ENCODE results near the gene PNPT1. TPM values are rescaled to one million over a fixed set of nuclear protein-coding genes. Genes with fewer than 3 reads are reported as not detected.
A peak's percentile ranks its signal among the peaks of the same experiment; 100 is the strongest.

PNPT1 gene
- total and polyA plus RNA-seq, 2 of the 13 experiments (the other 11 are each of a cell fraction or from before 2014, with no cell fraction given): 23.4 to 61.0 TPM

GRCh38 chr2:55693181-55694125 lies at the start of gene PNPT1 (continued):
- TF ChIP-seq DZIP1 (CRISPR knock-in tag; IDR thresholded peaks at IDR 0.05) (0 out of 2 replicates have a peak, but pooled peaks have one; percentile 56), TOPORS (CRISPR knock-in tag; IDR thresholded peaks at IDR 0.05) (peak; percentile 96), MATR3 (CRISPR knock-in tag; IDR thresholded peaks at IDR 0.05) (no peak), GFI1 (CRISPR knock-in tag; IDR thresholded peaks at IDR 0.05; ENCODE audit: borderline replicate concordance) (peak; percentile 82; the same call in 1 of the 2 replicates), YEATS4 (CRISPR knock-in tag; IDR thresholded peaks at IDR 0.05; ENCODE audit: borderline replicate concordance) (peak; percentile 99), ZNF720 (CRISPR knock-in tag; IDR thresholded peaks at IDR 0.05) (0 out of 2 replicates have a peak, but pooled peaks have one; percentile 74), TP53 (CRISPR knock-in tag; conservative IDR thresholded peaks at IDR 0.05) (peak; percentile 65; the same call in 1 of the 2 replicates), HNF4A (CRISPR knock-in tag; IDR thresholded peaks at IDR 0.05) (peak; percentile 65), SPEN (CRISPR knock-in tag; IDR thresholded peaks at IDR 0.05; ENCODE audit: low read depth) (peak; percentile 91), ZNF674 (CRISPR knock-in tag; IDR thresholded peaks at IDR 0.05; ENCODE audit: low read depth) (no peak), ZMAT5 (CRISPR knock-in tag; IDR thresholded peaks at IDR 0.05; ENCODE audit: borderline replicate concordance, low read depth) (no peak), REL (CRISPR knock-in tag; conservative IDR thresholded peaks at IDR 0.05) (peak; percentile 90), ZNF580 (CRISPR knock-in tag; IDR thresholded peaks at IDR 0.05; ENCODE audit: borderline replicate concordance, low read depth) (peak; percentile 93; the same call in 1 of the 2 replicates), ZNF224 (CRISPR knock-in tag; IDR thresholded peaks at IDR 0.05) (no peak), U2AF2 (IDR thresholded peaks at IDR 0.05; ENCODE audit: low read depth, low read length) (no peak), SALL1 (CRISPR knock-in tag; IDR thresholded peaks at IDR 0.05) (peak; percentile 97), ZNF879 (CRISPR knock-in tag; IDR thresholded peaks at IDR 0.05) (peak; percentile 89; the same call in 1 of the 2 replicates), PRDM4 (CRISPR knock-in tag; IDR thresholded peaks at IDR 0.05; ENCODE audit: borderline replicate concordance) (no peak), SIN3A (IDR thresholded peaks at IDR 0.05; ENCODE audit: borderline replicate concordance, low read depth, low read length) (peak; percentile 97), NR2C2 (CRISPR knock-in tag; IDR thresholded peaks at IDR 0.05; ENCODE audit: borderline replicate concordance) (peak; percentile 84)
